Stimulated activated CD8-positive, alpha-beta memory T cell treated with anti-CD3 and anti-CD28 coated beads, Interleukin-2, amount 100 ng/mL, for 48 hours (primary cell): ENCODE data around the gene STX8.
"Not testable (repeated sequence)": the region's sequence is repeated elsewhere in the genome, so short reads cannot be mapped to it uniquely, and the experiment has no call there.

Experiments used
- DNase-seq, 2 donors: peaks; one replicate each; pipeline ENCODE4 v3.0.0-alpha.2; 2020; ENCODE audit warnings: low read depth in 2 of 2

Gene STX8

DNA sequence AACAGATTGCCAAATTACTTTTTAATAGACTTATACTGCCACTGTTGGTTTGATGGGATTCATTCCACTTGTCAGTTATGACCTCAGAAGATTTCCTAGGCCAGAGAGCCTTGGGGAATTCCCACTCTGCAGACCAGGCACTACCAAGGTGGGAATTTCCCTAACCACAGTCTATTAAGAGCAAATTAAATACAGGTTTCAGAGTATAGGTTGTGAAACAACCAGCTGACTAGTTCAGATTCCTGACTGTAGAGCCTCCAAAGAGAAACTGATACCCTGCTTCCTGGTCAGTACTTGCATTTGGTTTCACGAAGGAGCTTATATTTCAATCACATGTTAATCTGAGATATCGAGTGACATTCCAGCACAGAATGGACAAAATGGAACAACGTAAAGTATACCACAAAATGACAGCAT lies 186.5 kb downstream of the STX8 start:
- no peak for DNase-seq

DNA sequence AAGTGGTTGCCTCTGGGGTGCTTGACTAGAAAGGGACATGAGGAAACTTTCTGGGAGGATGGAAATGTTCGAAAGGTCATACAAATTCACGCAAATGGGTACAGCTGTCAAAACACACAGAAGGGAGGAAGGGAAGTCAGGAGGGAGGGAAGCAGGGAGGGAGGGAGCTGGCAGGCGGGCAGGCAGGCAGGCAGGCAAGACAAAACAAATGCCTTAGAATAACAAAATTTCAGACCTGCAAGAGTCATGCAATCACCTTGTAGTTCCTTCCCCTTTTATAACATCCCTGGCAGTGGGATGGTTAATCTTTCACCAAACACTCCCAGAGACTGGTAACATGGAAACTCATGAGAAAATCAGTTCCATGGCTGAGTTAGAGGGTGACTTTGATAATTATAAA lies 189.2 kb downstream of the STX8 start:
- DNase-seq, result no peak

DNA sequence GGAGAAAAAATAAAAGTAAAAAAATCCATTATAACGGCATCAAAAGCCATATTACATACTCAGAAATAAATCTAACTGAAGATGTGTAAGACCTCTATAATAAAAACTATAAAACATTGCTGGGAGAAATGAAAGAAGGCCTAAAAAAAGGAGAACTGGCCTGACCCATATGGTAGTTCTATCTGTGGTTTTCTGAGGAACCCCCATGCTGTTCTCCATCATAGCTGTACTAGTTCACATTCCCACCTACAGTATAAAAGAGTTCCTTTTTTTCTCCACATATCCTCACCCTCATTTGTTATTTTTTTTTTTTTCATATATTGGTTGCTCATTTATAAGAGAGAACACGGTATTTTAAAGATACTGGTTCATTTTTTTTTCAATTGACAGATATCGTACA lies 191.8 kb downstream of the STX8 start:
- no peak for DNase-seq

DNA sequence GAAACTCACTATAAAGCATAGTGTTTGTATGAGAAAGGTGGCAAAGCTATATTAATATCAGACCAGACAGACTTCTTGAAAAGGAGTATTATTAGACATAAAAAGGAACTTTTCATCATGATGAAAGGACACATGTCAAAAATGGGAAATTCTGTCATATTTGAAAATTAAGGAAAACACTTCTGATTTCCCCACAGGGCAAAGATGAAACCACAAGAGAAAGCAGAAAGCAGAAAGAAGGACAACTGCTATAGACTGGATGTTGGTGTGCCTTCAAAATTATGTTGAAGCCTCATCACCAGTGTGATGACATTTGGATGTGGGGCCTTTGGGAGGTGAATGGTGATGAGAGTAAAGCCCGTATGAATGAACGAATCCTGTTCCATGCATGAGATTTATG lies 193.0 kb downstream of the STX8 start:
- DNase-seq, result no peak

DNA sequence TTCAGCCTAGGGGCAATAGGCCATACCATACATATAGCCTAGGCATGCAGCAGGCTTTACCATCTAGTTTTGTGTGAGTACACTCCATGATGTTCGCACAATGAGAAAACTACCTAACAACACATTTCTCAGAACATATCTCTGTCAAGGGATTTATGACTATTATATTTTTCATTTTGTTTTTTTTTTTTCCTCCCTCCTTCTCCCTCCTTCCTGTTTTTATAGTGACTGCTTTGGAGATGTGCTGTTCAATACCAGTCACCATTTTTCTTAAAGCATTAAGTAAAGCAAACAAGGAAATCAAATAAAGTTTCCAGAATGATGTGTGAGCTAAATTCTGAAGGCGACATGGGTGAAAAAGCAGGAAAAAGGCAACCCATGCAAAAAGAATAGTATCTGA lies 194.6 kb downstream of the STX8 start:
- DNase-seq, result no peak

DNA sequence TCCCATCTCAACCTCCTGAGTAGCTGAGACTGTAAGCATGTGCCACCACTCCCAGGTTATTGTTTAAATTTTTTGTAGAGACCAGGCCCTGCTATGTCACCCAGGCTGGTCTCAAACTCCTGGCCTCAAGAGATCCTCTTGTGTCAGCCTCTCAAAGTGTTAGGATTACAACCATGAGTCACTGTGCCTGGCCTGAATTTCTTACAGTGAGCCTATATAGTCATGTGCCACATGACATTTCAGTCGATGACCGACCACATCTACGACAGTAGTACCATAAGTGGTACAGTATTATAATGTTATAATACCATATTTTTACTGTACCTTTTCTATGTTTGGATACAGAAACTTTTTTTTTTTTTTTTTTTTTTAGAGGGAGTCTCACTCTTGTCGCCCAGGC lies 195.3 kb downstream of the STX8 start:
- DNase-seq, result no peak

DNA sequence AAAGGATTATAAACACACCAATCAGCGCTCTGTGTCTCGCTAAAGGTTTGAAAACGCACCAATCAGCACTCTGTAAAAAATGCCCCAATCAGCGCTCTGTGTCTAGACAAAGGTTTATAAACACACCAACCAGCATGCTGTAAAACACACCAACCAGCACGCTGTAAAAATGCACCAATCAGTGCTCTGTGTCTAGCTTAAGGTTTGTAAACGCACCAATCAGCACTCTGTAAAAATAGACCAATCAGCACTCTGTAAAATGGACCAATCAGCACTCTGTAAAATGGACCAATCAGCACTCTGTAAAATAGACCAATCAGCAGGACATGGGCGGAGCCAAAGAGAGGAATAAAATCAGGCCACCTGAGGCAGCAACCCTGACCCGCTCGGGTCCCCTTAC lies 199.4 kb downstream of the STX8 start:
- DNase-seq, result not testable (repeated sequence)

DNA sequence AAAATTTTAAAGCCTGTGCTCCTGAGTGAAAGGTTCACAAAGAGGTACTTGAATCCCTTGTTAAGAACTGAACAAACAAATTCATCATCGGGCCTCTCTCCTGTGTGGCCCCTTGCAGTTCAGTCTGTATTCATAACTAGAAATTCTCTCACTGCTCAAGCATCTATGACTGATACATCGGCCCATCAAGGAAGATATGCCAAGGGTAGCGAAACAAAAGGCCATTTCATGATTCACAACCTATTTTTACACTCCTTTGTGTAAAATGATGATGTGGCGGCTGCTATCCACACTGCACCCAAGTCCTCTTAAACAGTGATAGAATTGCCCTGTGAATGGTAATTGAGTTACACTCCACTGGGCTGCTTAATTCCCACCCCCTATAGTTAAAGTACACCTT lies 204.6 kb downstream of the STX8 start:
- no peak for DNase-seq

DNA sequence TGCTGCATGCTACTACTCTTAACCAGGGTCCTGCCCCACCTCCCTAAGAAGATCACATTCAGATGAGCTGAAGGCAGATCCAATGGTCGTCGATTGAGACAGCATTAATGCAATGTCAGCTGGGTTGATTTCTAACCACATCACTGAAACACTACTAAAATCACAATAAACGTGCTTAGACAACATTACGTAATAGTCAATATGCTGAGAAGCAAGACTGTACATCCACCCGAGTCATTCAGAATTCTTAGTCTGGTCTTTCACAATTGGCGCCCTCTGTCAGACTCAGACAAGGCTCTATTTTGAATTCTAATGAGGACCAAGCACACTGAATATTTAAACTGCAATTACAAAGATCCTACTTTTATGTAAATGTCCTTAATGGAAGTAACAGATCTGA lies 205.2 kb downstream of the STX8 start:
- DNase-seq, result no peak

DNA sequence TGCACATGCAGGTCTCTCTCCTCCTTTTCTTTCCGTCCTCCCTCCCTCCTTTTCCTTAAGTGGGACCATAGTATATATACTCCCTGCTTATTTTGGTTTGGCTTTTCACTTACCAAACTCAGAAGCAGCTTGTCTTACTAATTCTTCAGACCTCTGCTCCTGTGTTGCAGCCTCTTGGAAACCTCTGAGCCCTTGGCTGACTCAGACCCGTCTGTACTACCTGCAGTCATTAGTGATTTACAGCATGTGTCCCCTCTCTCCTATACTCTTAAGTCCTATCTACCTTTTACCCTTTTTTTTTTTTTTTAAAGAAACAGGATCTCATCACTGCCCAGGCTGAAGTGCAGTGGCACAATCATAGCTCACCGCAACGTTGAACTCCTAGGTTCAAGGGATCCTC lies 207.0 kb downstream of the STX8 start:
- DNase-seq, result no peak

DNA sequence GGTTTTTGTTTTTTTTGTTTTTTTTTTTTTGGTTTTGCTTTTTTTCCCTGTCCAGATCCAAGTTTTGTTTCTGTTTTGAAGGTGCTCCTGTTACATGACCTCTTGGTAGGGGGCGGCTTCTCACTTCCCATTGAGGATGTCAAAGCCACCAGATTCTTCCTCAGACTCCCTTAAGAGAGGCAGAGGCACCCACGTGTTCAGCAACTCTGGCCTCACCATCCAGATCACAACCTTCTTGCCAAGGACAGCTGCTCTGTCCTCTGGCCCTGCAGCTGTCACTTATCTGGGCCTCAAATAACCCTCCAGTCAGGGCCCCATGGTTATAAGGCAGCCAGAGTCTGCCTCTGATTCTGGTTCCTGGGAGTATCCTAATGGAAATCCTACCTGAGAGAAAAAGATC lies 208.5 kb downstream of the STX8 start:
- DNase-seq, result no peak

DNA sequence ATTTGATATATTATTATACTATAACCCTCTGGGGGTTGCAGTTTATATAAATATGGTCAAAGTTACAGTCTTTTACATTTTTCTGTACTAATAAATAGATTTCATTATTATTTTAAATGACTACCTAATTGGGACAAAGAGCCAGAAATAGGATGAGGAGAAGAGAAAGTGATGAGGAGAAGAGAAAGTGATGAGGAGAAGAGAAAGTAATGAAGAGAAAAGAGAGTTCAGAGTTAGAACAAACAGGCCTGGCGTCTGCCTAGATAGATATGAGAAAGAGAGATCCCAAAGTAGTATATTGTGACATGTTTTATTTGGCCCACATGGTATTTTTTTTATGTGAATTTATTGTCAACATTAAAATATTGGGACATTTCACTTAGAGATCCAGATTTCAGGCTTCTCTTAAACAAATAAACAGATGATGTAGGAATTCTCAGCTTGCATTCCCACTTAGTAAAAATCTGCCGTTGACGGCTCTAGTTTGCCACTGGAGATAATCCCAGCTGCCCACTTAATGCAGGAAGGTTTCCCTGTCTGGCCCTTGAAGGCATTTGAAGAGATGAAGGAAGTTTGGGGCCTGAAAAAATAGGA lies 210.7 kb downstream of the STX8 start:
- no peak for DNase-seq

DNA sequence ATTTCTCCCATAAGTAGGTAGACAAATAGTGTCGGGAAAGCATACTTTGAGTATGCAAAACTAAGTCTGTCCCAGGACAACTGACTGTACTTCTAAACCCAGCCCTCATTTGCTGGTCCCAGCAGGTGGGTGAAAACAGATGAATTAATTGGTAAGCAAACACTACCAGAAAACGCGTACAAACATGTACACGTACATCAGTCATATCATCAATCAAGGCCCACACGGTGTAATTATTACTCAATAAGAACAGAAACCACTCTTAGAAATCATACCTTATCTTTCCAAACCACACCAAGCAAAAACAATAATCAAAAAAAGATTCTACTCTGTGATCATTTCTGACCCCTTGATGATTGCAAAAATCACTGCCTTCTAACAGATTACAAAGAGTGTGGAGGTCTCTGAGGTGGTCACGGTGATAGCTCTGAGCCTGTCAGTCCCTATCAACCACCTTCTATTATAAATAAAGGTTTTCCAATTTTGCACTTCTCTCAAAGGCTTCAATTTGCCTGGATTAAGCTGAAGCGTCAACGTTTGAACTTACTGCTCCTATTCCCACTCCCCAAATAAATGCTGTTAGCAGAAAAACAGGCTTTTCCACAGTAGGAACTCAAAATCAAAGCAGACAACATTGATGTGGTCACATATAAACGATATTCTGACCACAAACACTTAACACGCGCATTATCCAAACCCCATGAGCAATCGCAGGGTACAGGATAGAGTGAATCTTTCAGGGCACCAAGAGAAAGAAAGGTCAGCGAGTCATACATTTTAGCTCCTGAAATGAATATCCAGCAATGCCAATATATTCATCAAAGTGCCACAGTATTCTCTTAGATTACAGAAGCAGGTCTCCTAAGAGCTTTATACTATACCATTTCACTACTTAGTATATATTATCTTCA lies 211.9 kb downstream of the STX8 start:
- no peak for DNase-seq

DNA sequence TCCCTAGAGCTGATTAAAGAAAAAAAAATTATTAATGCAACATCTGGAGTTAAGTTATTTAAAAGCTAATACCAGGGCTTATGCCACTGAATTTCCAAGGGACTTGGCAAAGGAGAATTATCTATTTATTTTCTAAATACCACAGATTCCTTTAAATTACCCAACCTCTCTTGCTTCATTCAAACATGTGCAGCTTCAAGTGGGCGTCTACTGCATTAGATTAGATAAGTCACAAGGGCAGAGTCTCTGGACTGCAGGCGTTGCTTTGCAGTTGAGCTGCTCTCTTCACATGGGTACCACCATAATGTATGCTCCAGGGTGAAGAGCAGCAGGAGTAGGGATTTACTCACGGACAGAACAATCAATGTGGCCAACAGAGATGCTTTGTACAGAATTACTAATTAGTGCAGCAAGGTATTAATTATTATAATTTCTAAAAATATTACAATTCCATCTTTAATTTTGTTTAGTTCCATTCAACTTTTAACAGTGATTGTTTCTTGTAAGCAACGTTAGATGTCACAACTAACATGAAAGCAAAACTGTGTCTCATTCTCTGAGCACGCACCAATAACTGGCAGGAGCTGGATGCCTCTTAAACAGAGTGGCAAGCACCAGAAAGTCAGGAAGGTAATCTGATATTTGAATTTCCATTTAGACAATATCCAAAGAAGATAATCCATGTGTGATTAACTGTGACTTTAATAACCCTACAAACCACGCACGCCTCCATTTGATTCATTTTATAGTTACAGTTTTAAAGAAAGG lies 214.2 kb downstream of the STX8 start:
- no peak for DNase-seq

DNA sequence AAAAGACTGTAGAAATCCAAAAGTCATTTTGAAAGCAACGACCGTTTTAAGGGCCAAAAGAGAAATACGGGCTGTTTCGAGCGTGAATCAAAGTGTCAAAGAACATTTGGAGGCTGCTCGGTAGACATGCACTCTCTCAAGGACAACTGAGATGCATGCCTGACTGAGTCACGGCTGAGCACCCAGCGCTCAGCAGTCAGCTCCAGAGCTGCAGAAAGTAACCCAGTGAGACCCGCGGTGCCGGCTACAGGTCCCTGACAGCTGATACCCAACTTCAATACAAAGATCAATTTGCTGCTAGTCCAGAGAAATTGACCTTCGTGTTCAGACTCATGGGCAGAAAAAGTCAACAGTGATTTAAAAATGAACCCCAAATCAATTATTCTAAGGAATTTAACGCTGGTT lies 214.9 kb downstream of the STX8 start:
- DNase-seq, result no peak

DNA sequence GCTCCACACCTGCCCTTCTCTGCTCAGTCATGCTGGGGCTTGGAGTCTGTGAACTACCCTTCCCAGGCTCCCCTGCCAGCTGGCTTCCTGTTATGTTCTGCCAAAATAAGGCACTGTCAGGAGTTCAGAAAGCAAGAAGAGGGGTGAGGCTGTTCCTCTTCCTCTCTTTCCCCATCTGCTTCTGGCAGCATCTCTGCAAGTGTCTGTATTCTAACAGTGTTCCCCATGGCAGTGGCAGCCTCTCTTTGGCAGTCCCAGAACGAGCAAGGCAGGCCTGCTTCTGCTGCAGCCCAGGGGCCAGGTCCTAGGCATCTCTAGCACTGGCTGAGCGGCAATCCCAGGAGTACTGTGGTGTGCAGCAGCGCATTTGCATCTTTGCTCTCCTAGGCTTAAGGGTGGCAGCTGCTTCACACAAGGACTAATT lies 219.1 kb downstream of the STX8 start:
- no peak for DNase-seq

DNA sequence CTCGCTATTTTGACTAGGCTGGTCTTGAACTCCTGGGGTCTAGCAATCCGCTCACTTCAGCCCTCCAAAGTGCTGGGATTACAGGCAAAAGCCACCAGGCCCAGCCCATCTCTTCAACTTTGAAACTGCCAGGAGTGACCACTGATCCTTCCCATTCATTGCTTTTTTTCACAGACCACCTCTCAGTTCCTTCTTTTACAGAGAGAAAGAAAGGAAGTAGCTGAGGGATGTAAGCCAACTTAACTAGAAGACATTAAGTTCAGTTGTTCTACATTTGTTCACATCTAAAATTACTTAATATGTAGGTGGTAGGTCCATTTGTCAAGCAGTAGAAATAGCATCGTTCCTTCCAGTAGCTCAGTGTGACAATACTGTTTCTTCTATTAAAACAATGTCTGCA lies 219.8 kb downstream of the STX8 start:
- no peak for DNase-seq

DNA sequence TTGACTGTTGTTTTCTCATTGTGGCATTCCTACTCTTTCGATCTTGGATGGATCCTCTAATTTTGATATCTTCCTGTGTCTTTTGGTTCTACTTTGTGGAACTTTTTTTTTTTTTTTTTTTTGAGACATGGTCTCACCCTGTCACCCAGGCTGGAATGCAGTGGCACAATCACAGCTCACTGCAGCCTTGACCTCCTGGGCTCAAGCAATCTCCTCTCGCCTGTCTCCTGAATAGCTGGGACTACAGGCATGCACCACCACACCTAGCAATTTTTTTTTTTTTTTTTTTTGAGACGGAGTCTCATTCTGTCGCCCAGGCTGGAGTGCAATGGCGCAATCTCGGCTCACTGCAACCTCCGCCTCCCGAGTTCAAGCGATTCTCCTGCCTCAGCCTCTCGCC lies 220.4 kb downstream of the STX8 start:
- DNase-seq, result not testable (repeated sequence)

DNA sequence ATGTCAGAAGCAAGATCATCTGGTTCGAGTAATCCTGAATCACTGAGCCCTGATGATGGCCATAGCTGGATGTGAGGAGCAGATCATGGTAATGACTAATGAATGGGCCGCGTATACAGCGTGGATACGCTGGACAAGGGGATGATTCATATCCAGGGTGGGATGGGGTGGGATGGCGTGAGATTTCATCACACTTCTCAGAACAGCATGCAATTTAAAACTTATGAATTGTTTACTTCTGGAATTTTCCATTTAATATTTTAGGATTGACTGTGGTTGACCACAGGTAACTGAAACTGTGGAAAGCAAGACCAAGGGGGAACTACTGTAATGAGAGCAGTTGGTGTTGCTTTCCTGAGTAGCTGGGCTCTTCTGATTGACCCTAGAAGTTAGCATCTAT lies 225.5 kb downstream of the STX8 start:
- DNase-seq, result no peak

DNA sequence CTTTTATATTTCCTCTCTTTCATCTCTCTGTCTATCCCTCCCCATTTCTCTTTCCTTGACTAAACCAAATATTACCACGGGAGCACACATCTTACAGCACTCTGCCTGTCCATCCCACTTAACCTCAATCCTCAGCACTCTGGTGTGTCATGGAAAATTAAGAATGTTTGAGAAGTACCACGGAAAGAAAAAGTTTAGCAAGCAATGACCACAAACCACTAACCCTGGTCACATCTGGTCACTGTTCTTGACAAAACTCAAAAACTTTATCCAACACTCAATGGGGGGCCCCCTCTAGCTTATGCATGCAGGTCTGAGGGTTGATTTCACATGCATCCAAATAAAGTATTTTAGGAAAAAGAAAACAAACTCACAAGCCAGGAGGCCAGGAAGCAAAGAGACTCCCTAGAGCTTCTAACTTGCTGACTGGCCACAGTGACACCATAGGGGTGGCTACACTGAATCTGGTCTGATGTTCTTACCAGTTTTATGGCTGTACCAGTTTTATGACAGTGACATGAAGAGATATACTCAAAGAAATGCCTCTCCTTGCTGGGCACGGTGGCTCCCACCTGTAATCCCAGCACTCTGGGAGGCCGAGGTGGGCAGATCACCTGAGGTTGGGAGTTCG lies 229.2 kb downstream of the STX8 start:
- DNase-seq, result peak in 1 of 2 donors; percentile 1

DNA sequence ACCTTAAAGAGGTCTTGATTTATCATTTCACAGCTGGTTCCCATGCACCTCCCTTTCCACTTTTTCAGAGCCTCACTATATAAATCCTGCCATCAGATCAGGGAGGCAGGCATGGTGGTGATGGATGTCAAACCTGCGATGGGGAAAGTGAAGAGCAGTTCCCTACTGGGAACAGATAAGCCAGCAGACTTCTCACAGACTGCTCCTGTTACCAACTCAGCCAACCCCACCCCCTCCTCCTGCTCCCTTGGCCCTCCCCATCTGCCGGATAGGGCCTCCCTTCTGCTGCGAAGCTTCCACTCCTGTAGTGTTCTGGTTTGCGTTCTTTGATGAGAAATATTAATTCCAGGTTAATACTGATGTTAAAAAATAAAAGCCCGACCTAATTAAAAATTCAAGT lies 232.1 kb downstream of the STX8 start:
- no peak for DNase-seq

DNA sequence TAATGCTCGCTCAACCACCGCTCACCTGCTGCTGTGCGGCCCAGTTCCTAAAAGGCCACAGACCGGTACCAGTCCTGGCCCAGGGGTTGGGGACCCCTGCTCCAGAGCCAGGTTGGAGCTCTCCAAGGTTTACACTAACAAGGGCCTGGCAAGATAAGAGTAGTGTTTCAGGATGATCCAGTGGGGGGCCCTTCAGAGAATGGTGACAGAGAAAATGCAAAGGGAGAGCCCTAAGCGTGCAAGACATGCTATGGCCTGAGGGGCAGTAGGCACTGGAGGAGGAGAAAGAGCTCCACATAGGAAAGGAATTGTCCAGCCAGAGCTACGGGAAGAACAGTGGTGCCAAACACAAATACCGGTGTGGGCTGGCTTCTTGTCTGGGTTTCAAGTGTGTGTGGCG lies 233.4 kb downstream of the STX8 start:
- DNase-seq, result no peak
